D341Med (cell line): ENCODE results near the gene HS3ST2.
"Not testable (repeated sequence)": the region's sequence is repeated elsewhere in the genome, so short reads cannot be mapped to it uniquely, and the experiment has no call there.

Source experiments
- DNase-seq: peaks from one replicate; pipeline ENCODE4 v3.0.0; 2012; ENCODE audit warnings: low spot score

HS3ST2 gene

GRCh38 chr16:22813223-22813947, 577 bp upstream of the HS3ST2 start:
- peak; percentile 56 for DNase-seq

GRCh38 chr16:22814711-22815105, 746 bp downstream of the HS3ST2 start:
- peak; percentile 41 for DNase-seq

- no peak for DNase-seq
Measured at GRCh38 chr16:22815863-22816262, 1.9 kb downstream of the HS3ST2 start.

GRCh38 chr16:22816475-22816874, 2.5 kb downstream of the HS3ST2 start:
- no peak for DNase-seq

- DNase-seq = not testable (repeated sequence)
Measured at GRCh38 chr16:22818736-22819135, 4.8 kb downstream of the HS3ST2 start.

GRCh38 chr16:22838681-22839080, 24.7 kb downstream of the HS3ST2 start:
- DNase-seq = no peak

GRCh38 chr16:22842031-22842430, 28.1 kb downstream of the HS3ST2 start:
- not testable (repeated sequence) for DNase-seq

- no peak for DNase-seq
Measured at GRCh38 chr16:22843122-22843521, 29.2 kb downstream of the HS3ST2 start.

- DNase-seq = no peak
Measured at GRCh38 chr16:22843856-22844255, 29.9 kb downstream of the HS3ST2 start.

GRCh38 chr16:22844416-22844815, 30.5 kb downstream of the HS3ST2 start:
- DNase-seq = no peak

- no peak for DNase-seq
Measured at GRCh38 chr16:22847100-22847499, 33.1 kb downstream of the HS3ST2 start.

GRCh38 chr16:22847690-22848089, 33.7 kb downstream of the HS3ST2 start:
- DNase-seq = no peak

- no peak for DNase-seq
Measured at GRCh38 chr16:22848451-22848850, 34.5 kb downstream of the HS3ST2 start.

- DNase-seq = no peak
Measured at GRCh38 chr16:22849517-22849916, 35.6 kb downstream of the HS3ST2 start.

GRCh38 chr16:22855231-22855630, 41.3 kb downstream of the HS3ST2 start:
- DNase-seq = no peak

GRCh38 chr16:22857296-22858025, 43.5 kb downstream of the HS3ST2 start:
- DNase-seq = peak; percentile 54

GRCh38 chr16:22859925-22860324, 46.0 kb downstream of the HS3ST2 start:
- DNase-seq = no peak

- DNase-seq = no peak
Measured at GRCh38 chr16:22861580-22861979, 47.6 kb downstream of the HS3ST2 start.

GRCh38 chr16:22862046-22862445, 48.1 kb downstream of the HS3ST2 start:
- no peak for DNase-seq

- DNase-seq = no peak
Measured at GRCh38 chr16:22864375-22864774, 50.4 kb downstream of the HS3ST2 start.

GRCh38 chr16:22868593-22869224, 54.7 kb downstream of the HS3ST2 start:
- DNase-seq = no peak

GRCh38 chr16:22871861-22872260, 57.9 kb downstream of the HS3ST2 start:
- DNase-seq = no peak

- no peak for DNase-seq
Measured at GRCh38 chr16:22874394-22874793, 60.4 kb downstream of the HS3ST2 start.
